Endothelial cell of umbilical vein (primary cell): Measurements from ENCODE around the gene SYTL4.

Experiments
- CTCF ChIP-seq, 2 donors: IDR thresholded peaks; 1 replicate in 1 of 2; 2 replicates in 1 of 2; pipeline ENCODE4 v1.5.1; 2011; ENCODE audit warnings: low read length in 2 of 2, mild to moderate bottlenecking in 2 of 2, moderate library complexity in 2 of 2, control low read depth in 1 of 2, inconsistent platforms in 1 of 2, low read depth in 1 of 2; ENCODE audit not compliant: insufficient read depth in 1 of 2; ENCODE audit errors: extremely low read depth in 1 of 2
- EZH2 ChIP-seq: IDR thresholded peaks from 2 replicates; pipeline ENCODE4 v1.6.1; 2012; ENCODE audit warnings: borderline replicate concordance, low read depth, mild to moderate bottlenecking, moderate library complexity, low read length, inconsistent platforms; ENCODE audit not compliant: severe bottlenecking
- JUN ChIP-seq: IDR thresholded peaks from 2 replicates; pipeline ENCODE4 v1.6.1; 2011; ENCODE audit warnings: borderline replicate concordance, low read depth; ENCODE audit not compliant: insufficient read length, insufficient read depth
- MAX ChIP-seq: IDR thresholded peaks from 2 replicates; pipeline ENCODE4 v1.6.1; 2011; ENCODE audit not compliant: insufficient read depth, insufficient read length
- POLR2A ChIP-seq: IDR thresholded peaks from 2 replicates; pipeline ENCODE4 v1.6.1; 2012; ENCODE audit warnings: low read depth, mild to moderate bottlenecking, control low read depth, low read length

- TF ChIP-seq POLR2A (no peak), CTCF (IDR thresholded peaks at IDR 0.05; ENCODE audit: extremely low read depth in 1 of 2, insufficient read depth in 1 of 2, low read depth in 1 of 2, low read length in 2 of 2) (no peak), EZH2 (no peak), MAX (no peak), JUN (no peak)
Observed at GRCh38 chrX:100662170-100662569, 69.8 kb downstream of the SYTL4 start.
